ENCODE data around the gene CCDC97.

The CCDC97 gene

DNA sequence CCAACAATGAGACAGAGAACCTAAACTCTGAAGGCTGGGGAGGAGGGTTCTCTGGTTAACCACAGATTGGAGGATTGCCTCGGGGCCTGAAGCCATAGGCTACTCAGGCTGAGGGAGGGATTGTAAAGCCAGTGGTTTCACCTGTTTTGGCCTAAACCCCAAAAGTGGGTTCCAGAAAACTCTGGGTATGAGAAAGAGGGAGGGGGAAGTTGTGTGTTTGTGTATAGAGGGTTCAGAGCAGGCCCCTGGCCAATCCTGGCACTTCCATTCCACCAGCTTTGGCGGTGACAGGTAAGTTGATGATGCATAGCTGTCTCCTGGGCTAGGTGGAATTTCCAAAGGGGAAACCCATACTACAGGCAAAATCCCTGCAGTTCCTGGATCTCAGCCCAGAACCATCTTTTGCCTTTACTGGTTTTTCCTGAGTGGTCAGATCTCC lies 13.5 kb upstream of the CCDC97 start:
- DNase-seq, result no peak
- in situ Hi-C loops (cut with HindIII; ENCODE audit: low pct_ligation_motif_present, low pct_unique_long_range_greater_than_20kb, low sequenced_read_pairs), result no loop called here

DNA sequence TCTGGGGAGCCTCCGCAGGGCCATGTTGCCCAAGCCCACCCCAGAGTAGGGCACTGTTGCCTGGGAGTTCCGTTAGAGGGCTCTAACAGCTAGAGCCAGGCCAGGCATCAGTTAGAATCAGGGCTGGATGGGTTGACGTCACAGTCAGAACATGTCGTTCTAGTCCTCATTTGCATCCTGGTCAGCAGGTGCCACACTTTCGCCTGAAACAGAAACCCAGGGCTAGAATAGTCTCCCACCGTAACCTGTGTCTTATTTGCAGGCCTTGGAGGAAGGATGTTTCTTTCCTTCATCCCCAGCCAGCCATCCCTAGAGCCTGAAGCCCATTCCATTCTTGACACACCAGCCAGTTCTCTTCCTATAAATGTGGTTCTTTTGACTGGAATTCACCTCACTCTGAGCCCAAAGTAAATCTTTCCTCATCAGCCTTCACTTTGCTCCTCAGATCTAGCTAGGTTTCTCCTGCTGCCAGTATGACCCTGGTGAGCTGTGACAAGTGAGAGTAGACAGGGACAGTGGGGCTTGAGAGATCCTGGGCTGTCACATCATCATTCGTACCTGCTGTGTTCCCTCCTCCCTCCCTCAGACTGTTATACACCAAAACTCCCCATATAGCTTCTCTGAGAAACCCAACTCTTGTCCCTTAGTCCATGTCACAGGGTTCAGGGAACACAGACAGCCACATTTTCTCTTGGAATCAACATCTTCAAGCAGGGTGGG lies 12.2 kb upstream of the CCDC97 start:
- in situ Hi-C loops (cut with HindIII; ENCODE audit: low pct_ligation_motif_present, low pct_unique_long_range_greater_than_20kb, low sequenced_read_pairs), result no loop called here
- DNase-seq, result no peak

DNA sequence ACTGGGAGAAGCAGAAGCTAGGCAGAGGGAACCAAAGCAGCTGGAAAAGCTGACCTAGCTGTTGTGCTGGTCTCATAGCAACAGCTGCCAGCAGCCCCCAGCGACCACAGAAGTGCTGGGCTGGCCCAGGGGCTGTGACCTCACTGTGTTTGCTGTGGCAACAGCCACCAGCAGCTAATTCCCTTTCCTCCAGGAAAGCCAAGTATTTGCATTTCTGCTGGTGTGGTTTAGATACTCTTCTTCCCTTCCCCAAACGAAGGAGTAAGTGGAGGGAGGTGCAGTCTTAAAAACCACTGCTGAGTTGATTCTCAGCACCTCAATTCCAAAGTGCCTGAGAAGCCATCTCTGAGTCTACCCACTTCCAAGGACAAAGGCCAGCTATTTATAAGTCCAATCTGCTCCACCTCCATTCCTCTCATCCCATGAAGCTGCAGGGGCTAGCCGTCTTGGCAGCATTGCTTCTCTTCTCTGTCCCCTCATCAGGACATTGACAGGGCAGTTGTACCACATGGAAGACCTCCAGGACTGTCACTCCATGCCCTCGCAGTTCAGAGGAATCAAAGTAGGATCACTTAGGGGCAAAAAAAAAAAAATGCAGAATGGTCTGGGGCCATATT lies 11.5 kb upstream of the CCDC97 start:
- peak; percentile 24 for DNase-seq

DNA sequence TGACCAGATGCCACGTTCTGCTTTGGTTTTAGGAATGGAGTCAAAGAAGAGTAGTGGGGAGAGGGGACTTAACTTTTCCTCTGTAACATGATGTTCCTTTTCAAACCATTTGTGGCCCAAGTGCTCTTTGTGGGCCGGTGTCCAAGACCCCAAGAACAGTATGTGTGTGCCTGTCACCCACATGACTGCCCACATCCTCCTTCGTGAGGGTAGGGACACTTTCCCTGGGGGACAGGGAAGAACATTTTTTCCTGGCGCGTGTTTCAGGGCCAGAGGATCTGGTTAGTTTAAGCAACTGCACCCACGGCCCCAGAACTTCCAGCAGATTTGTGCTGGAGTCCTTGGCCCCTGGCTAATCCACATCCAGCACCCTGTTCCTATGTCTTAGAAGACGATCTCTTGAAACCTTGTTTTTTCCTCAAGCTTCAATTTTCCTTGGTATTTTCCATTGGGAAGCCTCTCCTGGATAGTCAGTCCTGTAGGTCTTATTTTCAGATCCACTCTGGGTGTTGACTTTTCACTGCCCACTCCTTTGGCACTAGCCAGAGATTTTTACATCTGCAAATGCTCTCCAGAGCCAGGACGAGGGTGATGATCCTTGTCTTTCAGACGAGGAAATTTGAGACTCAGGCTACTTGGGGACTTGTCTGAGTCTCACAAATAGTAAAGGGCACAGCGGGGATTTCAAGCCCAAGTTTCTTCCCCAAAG lies 10.8 kb upstream of the CCDC97 start:
- in situ Hi-C loops (cut with HindIII; ENCODE audit: low pct_ligation_motif_present, low pct_unique_long_range_greater_than_20kb, low sequenced_read_pairs), result no loop called here
- DNase-seq, result no peak

More for the DNA sequence above, 11.5 kb upstream of the CCDC97 start:
- in situ Hi-C loops (cut with HindIII; ENCODE audit: low pct_ligation_motif_present, low pct_unique_long_range_greater_than_20kb, low sequenced_read_pairs), result no loop called here

- no peak for DNase-seq
- in situ Hi-C loops (cut with HindIII; ENCODE audit: low pct_ligation_motif_present, low pct_unique_long_range_greater_than_20kb, low sequenced_read_pairs), result no loop called here
Measured at GRCh38 chr19:41299755-41300089, 10.2 kb upstream of the CCDC97 start.

DNA sequence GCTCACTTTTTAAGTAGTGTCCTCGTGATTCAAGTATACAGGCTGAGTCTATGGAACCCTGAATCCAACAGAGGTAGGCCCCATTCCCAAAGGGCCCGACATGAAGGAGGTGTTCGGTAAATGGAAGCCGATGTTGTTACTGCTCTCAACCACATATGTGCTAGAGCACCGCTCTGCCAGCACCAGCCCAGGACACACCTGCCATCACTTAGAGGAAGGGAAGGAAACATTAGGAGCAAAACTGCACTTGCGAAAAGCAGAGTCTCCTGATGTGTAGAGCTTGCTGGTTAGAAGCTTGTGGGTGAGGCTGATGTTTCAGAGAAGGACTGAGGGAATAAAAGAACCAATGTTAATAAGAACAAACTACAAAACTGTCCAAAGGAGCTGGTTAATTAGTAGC lies 9.4 kb upstream of the CCDC97 start:
- in situ Hi-C loops (cut with HindIII; ENCODE audit: low pct_ligation_motif_present, low pct_unique_long_range_greater_than_20kb, low sequenced_read_pairs), result no loop called here
- no peak for DNase-seq

GRCh38 chr19:41302624-41303351 lies 7.2 kb upstream of the CCDC97 start:
- in situ Hi-C loops (cut with HindIII; ENCODE audit: low pct_ligation_motif_present, low pct_unique_long_range_greater_than_20kb, low sequenced_read_pairs), result no loop called here
- DNase-seq, result no peak

DNA sequence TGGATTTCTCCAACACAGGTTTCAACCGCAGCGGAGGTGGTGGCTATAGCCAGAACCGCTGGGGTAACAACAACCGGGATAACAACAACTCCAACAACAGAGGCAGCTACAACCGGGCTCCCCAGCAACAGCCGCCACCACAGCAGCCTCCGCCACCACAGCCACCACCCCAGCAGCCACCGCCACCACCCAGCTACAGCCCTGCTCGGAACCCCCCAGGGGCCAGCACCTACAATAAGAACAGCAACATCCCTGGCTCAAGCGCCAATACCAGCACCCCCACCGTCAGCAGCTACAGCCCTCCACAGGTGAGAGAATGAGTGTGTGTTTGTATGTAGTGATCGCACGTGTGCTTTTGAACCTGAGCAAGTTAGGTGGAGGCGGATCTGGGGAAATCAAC lies 6.0 kb upstream of the CCDC97 start:
- in situ Hi-C loops (cut with HindIII; ENCODE audit: low pct_ligation_motif_present, low pct_unique_long_range_greater_than_20kb, low sequenced_read_pairs), result no loop called here

DNA sequence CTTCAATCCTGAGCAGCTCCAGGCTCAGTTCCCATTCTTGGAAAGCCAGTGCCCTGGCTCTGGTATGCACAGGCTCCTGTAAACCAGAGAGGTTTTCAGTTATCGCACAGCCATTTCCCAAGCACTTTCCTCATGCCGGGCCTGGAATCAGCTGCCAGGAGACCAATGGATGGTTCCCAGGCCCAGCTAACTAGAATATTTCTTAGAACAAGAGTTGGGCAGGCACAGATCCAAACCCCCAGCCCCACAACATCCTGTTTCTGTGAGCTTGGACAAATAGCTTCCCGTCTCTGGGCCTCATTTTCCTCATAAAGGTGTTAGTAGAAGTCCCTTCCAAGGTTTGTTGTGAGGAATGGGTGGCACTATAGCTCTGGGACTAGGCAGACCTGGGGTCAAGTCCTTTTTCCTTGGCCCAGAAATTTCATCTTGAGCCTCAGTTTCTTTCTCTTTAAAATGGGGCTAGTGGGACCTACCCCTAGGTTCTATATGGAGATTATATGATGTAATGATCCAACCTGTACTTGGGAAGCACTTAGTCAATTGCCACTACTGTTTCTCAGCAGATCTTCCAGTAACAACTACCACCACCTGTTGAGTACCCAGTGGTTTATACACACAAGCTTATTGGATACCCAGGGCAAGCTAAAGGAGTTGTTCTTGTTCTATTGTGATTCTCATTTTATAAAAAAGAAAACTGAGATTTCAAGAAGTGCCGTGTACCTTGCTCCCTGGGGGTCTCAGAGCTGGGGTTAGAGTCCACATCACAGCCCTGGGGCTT lies 5.1 kb upstream of the CCDC97 start:
- in situ Hi-C loops (cut with HindIII; ENCODE audit: low pct_ligation_motif_present, low pct_unique_long_range_greater_than_20kb, low sequenced_read_pairs), result no loop called here
- DNase-seq, result no peak

More for the DNA sequence above, 6.0 kb upstream of the CCDC97 start:
- DNase-seq, result no peak

- in situ Hi-C loops (cut with HindIII; ENCODE audit: low pct_ligation_motif_present, low pct_unique_long_range_greater_than_20kb, low sequenced_read_pairs), result no loop called here
- DNase-seq, result no peak
Measured at GRCh38 chr19:41305927-41306793, 3.8 kb upstream of the CCDC97 start.

DNA sequence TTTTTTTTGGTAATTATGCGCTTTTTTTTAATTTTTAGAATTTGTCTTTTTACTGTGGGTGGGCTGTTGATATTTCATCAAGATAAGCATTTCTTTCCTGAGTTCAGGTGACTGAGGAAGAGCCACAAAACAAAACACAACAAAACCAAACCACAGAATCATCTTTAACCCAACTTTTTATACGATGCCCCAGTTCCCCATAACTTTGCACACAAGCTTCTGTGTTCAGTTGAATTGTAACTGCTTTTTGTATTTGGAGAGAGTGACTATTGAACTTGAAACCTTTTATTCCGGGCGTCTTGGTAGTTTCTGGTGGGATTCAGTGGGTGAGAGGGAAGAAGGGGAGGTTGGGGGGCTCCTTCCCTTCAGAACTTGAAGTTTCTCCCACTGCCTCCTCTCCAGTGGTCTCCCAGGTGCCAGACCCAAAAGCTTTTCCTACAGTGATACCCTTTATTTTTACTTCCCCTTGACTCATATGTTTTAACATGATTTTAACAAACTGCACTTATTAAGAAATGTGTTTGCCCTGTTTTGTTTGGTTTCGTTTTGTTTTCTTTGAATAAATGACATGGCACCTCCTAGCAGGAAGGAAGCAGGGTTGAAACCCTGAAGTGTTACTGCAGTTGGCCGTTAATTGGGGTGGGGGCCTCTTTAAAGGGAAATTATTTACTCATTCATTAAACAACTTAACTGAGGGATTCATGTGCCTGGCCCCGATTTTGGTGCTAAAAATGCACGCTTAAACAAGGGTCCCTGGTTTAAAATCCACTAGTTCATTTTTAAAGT lies 2.7 kb upstream of the CCDC97 start:
- in situ Hi-C loops (cut with HindIII; ENCODE audit: low pct_ligation_motif_present, low pct_unique_long_range_greater_than_20kb, low sequenced_read_pairs), result no loop called here
- DNase-seq, result no peak

- in situ Hi-C loops (cut with HindIII; ENCODE audit: low pct_ligation_motif_present, low pct_unique_long_range_greater_than_20kb, low sequenced_read_pairs), result no loop called here
- no peak for DNase-seq
Measured at GRCh38 chr19:41307954-41308449, 2.0 kb upstream of the CCDC97 start.

GRCh38 chr19:41308450-41309179 lies 1.4 kb upstream of the CCDC97 start:
- in situ Hi-C loops (cut with HindIII; ENCODE audit: low pct_ligation_motif_present, low pct_unique_long_range_greater_than_20kb, low sequenced_read_pairs), result no loop called here
- DNase-seq, result peak; percentile 85

DNA sequence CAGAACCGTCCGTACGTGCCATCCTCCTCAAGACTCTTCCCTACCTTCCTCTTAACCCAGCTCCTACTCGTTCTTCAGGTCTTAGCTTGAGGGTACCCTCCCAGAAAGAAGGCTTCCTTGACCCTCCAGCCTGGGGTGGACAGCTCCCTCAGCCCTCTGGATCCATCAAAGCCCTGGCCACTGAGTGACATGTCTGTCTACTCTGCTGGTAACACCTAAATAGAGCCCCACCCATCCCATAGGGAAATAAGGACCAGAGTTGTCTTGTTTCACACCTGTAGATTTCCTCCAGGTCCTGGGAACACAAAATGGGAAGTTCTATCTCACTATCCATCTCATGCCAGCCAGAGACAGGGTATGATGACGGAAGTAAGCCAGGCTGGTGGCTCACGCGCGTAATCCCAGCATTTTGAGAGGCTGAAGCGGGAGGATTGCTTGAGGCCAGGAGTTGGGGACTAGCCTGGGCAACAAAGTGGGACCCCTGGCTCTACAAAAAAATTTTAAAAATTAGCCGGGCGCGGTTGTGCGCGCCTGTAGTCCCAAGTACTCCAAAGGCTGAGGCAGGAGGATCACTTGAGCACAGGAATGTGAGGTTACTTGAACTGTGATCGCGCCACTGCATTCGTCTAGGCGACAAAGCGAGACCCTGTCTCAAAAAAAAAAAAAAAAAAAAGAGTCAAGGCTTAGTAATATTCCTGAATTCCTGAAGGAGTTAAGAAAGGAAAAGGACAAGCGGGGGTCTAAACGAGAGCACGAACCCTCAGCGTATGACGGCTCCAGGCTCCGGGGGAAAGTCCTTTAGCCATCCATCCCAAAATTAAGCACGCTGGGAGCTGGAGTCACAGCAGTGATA lies 566 bp upstream of the CCDC97 start:
- in situ Hi-C loops (cut with HindIII; ENCODE audit: low pct_ligation_motif_present, low pct_unique_long_range_greater_than_20kb, low sequenced_read_pairs), result no loop called here
- DNase-seq, result peak; percentile 28

GRCh38 chr19:41311072-41311471 lies 1.1 kb downstream of the CCDC97 start:
- DNase-seq, result no peak
- in situ Hi-C loops (cut with HindIII; ENCODE audit: low pct_ligation_motif_present, low pct_unique_long_range_greater_than_20kb, low sequenced_read_pairs), result no loop called here

Measured in ACHN (cell line).